NT2/D1 (cell line): ENCODE results near the gene STX5.

ENCODE experiments used
- SUZ12 ChIP-seq: IDR thresholded peaks from 2 replicates; pipeline ENCODE4 v1.6.1; 2011; ENCODE audit not compliant: insufficient read length, insufficient read depth; ENCODE audit errors: extremely low read depth
- ZNF274 ChIP-seq: IDR thresholded peaks from 2 replicates; pipeline ENCODE4 v1.6.1; 2011; ENCODE audit warnings: mild to moderate bottlenecking, low read depth, low read length

DNA sequence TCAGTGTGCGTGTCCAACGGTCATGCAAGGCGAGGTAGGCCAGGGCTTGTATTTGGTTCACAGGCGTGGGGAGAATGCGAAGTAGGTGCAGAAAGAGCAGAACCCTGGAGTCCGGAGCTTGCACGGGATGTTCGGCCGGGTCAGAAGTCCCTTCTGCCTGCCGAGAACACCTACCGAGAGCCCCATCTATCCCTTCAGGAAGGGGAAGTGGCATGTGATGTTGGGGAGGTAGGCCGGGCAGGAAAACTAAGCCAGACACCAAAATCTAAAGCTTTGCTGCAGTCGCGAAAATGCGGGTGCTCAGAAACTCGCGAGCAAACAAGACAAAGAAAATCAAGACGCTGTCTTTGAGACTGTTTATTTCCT, 61.1 kb downstream of the STX5 start:
- TF ChIP-seq SUZ12, result no peak
- TF ChIP-seq ZNF274, result no peak
